PFSK-1 (cell line): ENCODE data around the gene LARP4B.

Experiments used
- FOXP2 ChIP-seq: optimal IDR thresholded peaks from 2 replicates; pipeline ENCODE3; 2011; ENCODE audit warnings: borderline replicate concordance, control low read depth, inconsistent platforms; ENCODE audit not compliant: insufficient read depth; ENCODE audit errors: extremely low read length, extremely low read depth
- POLR2AphosphoS5 ChIP-seq: IDR thresholded peaks from 2 replicates; pipeline ENCODE4 v1.6.1; 2012; ENCODE audit warnings: low read depth, mild to moderate bottlenecking, control low read depth, low read length, moderate library complexity
- REST ChIP-seq, 2 experiments: IDR thresholded peaks; 2 replicates each; pipeline versions ENCODE4 v1.6.1 to v1.8.0; 2011 to 2012; ENCODE audit warnings: low read depth in 2 of 2, low read length in 2 of 2, control low read depth in 1 of 2, inconsistent platforms in 1 of 2, mild to moderate bottlenecking in 1 of 2, moderate library complexity in 1 of 2; ENCODE audit not compliant: insufficient read depth in 1 of 2
- SIN3A ChIP-seq: IDR thresholded peaks from 2 replicates; pipeline ENCODE4 v1.6.1; 2012; ENCODE audit warnings: mild to moderate bottlenecking, low read length, moderate library complexity, borderline replicate concordance; ENCODE audit not compliant: insufficient read depth
- TAF1 ChIP-seq: IDR thresholded peaks from 2 replicates; pipeline ENCODE4 v1.6.1; 2012; ENCODE audit warnings: low read length, control low read depth, borderline replicate concordance; ENCODE audit not compliant: insufficient read depth

Gene LARP4B

DNA sequence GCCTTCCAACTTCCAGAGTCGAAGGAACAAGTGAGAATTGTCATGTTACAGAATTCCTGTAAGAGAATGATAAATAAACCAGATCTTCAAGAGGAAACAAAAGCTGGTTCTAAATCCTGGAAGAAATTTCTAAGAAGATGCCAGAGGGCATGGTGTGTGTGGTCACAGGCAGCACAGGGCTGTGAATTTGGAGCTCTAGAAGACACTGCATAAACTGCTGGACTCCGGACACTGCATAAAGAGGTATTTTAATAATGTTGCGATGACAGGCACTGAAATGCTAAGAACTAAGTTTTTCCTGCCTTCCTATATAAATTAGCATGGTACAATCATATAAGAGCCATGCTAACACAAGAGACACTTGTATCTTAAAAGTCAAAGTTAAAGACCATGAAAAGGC lies 86.0 kb downstream of the LARP4B start:
- no peak for TF ChIP-seq FOXP2
- TF ChIP-seq TAF1, result no peak
- no peak for TF ChIP-seq REST (IDR thresholded peaks at IDR 0.05; ENCODE audit: insufficient read depth in 1 of 2, low read depth in 2 of 2, low read length in 2 of 2)
- TF ChIP-seq POLR2AphosphoS5, result no peak
- TF ChIP-seq SIN3A, result no peak

GRCh38 chr10:844552-844951 lies 87.0 kb downstream of the LARP4B start:
- TF ChIP-seq TAF1 (no peak), POLR2AphosphoS5 (no peak), SIN3A (no peak), FOXP2 (no peak), REST (IDR thresholded peaks at IDR 0.05; ENCODE audit: insufficient read depth in 1 of 2, low read depth in 2 of 2, low read length in 2 of 2) (no peak)

DNA sequence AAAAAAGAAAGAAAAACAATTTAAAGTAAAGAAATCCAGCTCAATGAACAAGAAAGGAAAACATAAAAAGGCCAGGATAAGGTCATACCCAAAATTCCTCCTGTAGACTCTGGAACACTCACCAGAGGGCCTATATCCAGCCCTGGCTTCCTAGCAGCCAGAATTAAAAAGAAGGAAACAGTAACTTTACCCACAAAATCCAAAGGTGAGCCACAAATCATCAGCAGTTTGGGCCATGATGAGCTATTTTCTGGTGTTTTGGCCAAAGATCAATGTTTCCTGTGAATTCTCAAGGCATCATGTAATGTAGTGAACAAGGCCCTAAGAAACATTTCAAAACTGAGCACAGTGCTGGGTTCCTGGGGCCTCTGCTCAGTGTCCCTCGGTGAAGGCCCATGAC lies 87.8 kb downstream of the LARP4B start:
- no peak for TF ChIP-seq FOXP2
- no peak for TF ChIP-seq TAF1
- TF ChIP-seq POLR2AphosphoS5, result no peak
- TF ChIP-seq SIN3A, result no peak
- TF ChIP-seq REST (IDR thresholded peaks at IDR 0.05; ENCODE audit: insufficient read depth in 1 of 2, low read depth in 2 of 2, low read length in 2 of 2), result no peak

DNA sequence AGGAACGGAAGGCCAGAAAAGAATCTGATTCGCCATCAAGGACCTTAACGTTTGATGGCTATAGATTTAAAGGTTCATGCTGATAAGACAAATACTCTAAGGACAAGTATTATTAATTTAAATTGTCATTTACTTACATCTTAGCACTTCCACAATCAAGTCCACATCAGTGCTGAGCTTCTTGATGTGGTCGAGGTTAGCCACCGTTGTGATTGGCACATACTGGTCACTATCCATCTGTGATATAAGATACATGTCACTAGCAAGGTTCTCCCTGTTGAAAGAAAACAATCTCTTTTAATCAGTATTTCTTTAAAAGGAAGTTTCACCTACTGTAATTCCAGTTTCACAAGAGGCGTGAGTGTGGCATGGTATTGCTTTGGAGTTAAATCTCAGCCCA lies 88.7 kb downstream of the LARP4B start:
- TF ChIP-seq REST (IDR thresholded peaks at IDR 0.05; ENCODE audit: insufficient read depth in 1 of 2, low read depth in 2 of 2, low read length in 2 of 2) (no peak), TAF1 (no peak), POLR2AphosphoS5 (no peak)

GRCh38 chr10:841535-841934 lies 90.0 kb downstream of the LARP4B start:
- TF ChIP-seq REST (IDR thresholded peaks at IDR 0.05; ENCODE audit: insufficient read depth in 1 of 2, low read depth in 2 of 2, low read length in 2 of 2) (no peak), SIN3A (no peak), FOXP2 (no peak), POLR2AphosphoS5 (no peak), TAF1 (no peak)
